Astrocyte (in vitro differentiated cells and primary cell): ENCODE data around the gene APOBEC3H.

ENCODE experiments used
- EZH2 ChIP-seq: IDR thresholded peaks from 2 replicates; pipeline ENCODE4 v1.6.1; 2012; ENCODE audit warnings: mild to moderate bottlenecking, low read length, inconsistent platforms; ENCODE audit not compliant: insufficient read depth
- TF ChIP-seq, protein P1 (sequence below): IDR thresholded peaks from 2 replicates; pipeline ENCODE4 v1.5.1; 2011; ENCODE audit warnings: low read depth, mild to moderate bottlenecking, inconsistent platforms, low read length, moderate library complexity; ENCODE audit not compliant: insufficient read depth

DNA sequence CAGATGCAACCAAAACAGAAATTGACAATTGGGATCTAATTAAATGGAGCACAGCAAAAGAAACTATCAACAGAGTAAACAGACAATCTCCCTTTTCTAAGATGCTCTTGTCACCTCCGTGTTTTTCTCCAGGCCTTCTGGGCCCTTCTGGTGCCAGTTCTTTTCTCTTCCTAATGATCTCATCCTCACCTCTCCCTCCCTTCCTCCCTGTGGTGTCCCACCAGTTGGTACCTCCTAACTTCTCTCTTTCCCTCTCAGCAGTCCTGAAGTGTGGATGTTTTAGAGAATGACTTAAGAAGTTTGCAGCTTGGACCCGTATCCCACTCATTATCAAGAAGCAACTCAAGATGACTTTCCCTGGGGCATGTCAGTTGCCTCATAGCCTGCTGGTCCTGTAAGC lies 6.4 kb downstream of the APOBEC3H start:
- TF ChIP-seq, protein P1, sequence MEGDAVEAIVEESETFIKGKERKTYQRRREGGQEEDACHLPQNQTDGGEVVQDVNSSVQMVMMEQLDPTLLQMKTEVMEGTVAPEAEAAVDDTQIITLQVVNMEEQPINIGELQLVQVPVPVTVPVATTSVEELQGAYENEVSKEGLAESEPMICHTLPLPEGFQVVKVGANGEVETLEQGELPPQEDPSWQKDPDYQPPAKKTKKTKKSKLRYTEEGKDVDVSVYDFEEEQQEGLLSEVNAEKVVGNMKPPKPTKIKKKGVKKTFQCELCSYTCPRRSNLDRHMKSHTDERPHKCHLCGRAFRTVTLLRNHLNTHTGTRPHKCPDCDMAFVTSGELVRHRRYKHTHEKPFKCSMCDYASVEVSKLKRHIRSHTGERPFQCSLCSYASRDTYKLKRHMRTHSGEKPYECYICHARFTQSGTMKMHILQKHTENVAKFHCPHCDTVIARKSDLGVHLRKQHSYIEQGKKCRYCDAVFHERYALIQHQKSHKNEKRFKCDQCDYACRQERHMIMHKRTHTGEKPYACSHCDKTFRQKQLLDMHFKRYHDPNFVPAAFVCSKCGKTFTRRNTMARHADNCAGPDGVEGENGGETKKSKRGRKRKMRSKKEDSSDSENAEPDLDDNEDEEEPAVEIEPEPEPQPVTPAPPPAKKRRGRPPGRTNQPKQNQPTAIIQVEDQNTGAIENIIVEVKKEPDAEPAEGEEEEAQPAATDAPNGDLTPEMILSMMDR, result no peak
- TF ChIP-seq EZH2, result no peak
